ENCODE measurements around the gene KRTAP5-10.
"Not testable (repeated sequence)": the region's sequence is repeated elsewhere in the genome, so short reads cannot be mapped to it uniquely, and the experiment has no call there.

DNA sequence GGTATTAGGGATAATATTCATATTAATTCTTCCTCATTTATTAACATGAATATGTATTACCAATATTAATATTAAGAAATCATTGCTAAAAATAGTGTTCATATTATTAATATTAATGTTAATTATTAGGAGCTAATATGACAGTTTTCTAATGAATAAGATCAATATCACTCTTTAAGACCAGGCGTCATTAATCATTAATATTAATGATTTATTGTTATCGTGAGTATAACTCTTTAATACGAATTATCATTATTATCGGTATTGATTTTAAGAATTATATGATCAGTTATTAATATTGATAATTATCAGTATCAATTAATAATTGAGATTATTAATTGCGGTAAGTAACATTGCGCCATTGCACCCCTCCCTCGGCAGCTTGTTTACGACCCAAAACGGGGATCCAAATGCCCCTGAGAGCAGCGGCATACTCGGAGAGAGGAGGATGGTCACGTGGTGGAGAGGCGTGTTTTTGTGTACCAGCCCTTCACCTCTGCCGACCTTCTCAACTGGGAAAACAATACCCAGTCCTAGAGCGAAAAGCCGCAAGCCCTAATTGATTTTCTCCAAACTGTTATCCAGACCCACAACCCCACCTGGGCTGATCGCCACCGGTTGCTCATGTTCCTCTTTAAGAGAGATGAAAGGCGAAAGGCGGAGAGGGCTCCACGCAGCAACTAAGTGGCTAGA, 46.0 kb downstream of the KRTAP5-10 start:
- TF ChIP-seq, protein P1, sequence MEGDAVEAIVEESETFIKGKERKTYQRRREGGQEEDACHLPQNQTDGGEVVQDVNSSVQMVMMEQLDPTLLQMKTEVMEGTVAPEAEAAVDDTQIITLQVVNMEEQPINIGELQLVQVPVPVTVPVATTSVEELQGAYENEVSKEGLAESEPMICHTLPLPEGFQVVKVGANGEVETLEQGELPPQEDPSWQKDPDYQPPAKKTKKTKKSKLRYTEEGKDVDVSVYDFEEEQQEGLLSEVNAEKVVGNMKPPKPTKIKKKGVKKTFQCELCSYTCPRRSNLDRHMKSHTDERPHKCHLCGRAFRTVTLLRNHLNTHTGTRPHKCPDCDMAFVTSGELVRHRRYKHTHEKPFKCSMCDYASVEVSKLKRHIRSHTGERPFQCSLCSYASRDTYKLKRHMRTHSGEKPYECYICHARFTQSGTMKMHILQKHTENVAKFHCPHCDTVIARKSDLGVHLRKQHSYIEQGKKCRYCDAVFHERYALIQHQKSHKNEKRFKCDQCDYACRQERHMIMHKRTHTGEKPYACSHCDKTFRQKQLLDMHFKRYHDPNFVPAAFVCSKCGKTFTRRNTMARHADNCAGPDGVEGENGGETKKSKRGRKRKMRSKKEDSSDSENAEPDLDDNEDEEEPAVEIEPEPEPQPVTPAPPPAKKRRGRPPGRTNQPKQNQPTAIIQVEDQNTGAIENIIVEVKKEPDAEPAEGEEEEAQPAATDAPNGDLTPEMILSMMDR (IDR thresholded peaks at IDR 0.05): not testable (repeated sequence)
- TF ChIP-seq POLR2A (IDR thresholded peaks at IDR 0.05): not testable (repeated sequence)
